Uterus (tissue), 2 donors: ENCODE results near the gene ITGB1BP2.

Source experiments
- POLR2A ChIP-seq, 2 donors: fragments of 450-650 bp; IDR thresholded peaks; one replicate each; pipeline ENCODE4 v1.6.1; 2016; ENCODE audit warnings: antibody characterized with exemption in 2 of 2, mild to moderate bottlenecking in 1 of 2, moderate library complexity in 1 of 2
- TF ChIP-seq, protein P1 (sequence below), 4 experiments: fragments of 200-600 bp in 2 of 4; fragments of 450-650 bp in 2 of 4; sonication (generic) in 2 of 4; IDR thresholded peaks; one replicate each; pipeline ENCODE4 v1.5.1; 2016 to 2019; ENCODE audit warnings: antibody characterized with exemption in 4 of 4, mild to moderate bottlenecking in 2 of 4, moderate library complexity in 1 of 4

GRCh38 chrX:71301195-71301924 is at the start of gene ITGB1BP2:
- TF ChIP-seq, protein P1, sequence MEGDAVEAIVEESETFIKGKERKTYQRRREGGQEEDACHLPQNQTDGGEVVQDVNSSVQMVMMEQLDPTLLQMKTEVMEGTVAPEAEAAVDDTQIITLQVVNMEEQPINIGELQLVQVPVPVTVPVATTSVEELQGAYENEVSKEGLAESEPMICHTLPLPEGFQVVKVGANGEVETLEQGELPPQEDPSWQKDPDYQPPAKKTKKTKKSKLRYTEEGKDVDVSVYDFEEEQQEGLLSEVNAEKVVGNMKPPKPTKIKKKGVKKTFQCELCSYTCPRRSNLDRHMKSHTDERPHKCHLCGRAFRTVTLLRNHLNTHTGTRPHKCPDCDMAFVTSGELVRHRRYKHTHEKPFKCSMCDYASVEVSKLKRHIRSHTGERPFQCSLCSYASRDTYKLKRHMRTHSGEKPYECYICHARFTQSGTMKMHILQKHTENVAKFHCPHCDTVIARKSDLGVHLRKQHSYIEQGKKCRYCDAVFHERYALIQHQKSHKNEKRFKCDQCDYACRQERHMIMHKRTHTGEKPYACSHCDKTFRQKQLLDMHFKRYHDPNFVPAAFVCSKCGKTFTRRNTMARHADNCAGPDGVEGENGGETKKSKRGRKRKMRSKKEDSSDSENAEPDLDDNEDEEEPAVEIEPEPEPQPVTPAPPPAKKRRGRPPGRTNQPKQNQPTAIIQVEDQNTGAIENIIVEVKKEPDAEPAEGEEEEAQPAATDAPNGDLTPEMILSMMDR (IDR thresholded peaks at IDR 0.05), result no peak
- peak in 1 of 2 donors; percentile 23 for TF ChIP-seq POLR2A (IDR thresholded peaks at IDR 0.05)
